IPS DF 4.7 (cell line): ENCODE measurements around the gene NR4A2.
"Not testable (repeated sequence)": the region's sequence is repeated elsewhere in the genome, so short reads cannot be mapped to it uniquely, and the experiment has no call there.

Experiments used
- DNase-seq: peaks from one replicate; pipeline ENCODE4 v3.0.0-alpha.2; 2013; ENCODE audit warnings: low spot score; ENCODE audit errors: extremely low read depth

NR4A2 gene

DNA sequence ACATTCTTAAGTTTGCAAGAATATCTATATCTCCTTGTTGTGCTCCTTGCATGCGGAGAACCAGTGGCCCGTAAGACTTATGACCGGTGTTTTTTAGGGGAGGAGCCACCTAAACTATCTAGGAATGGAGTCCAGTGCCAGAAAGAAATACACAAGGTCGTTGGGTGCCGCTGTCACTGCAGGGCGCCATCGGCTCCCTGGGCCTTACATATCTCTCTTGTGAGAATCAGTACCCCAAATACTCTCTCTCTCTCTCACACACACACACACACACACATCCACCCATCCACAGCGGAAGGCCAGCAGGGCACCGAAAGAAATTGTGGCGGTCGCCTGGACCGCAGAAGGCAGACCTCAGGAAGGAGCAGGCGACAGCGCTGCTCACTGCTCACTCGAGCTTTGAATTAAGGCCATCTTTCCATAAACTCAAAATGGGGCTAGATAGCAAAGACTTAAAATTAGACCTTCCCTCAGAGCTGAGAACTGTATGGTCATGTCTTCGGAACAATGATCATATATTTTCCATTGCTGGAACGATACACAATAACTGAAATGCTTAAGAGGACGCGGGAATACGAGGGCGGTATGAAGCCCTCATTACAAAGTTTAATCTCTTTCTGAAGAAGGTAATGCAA is 10.4 kb downstream of the NR4A2 start:
- no peak for DNase-seq

DNA sequence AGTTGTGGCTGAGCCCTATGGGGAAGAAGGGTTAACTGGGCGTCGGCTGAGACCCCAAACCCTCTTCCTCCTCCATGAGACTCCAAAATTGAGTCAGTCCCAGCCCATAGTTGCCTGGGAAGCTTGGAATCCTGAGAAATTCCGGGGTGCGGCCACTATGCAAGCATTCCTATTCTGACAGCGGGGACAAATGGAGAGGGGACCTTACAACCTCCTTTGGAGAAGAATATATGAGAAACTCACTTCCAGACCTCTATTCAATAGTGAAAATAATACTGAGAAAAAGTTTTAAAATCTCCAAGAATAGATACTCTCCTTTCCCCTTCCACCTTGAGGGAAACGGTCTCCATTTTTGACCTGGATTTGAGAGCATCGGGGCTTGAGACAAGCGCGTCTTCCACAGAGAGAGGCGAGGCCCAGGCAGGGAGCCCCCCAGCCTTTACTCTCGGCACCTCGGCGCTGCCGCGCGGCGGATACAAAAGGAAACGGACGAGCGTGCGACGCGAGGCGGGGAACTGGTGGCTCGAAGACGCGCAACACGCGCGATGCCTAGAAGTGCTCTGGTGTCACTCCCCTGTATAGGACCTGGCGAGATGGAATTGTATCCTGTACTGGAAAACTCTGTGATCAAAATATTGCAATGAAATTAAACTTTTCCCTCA is 11.1 kb downstream of the NR4A2 start:
- no peak for DNase-seq

DNA sequence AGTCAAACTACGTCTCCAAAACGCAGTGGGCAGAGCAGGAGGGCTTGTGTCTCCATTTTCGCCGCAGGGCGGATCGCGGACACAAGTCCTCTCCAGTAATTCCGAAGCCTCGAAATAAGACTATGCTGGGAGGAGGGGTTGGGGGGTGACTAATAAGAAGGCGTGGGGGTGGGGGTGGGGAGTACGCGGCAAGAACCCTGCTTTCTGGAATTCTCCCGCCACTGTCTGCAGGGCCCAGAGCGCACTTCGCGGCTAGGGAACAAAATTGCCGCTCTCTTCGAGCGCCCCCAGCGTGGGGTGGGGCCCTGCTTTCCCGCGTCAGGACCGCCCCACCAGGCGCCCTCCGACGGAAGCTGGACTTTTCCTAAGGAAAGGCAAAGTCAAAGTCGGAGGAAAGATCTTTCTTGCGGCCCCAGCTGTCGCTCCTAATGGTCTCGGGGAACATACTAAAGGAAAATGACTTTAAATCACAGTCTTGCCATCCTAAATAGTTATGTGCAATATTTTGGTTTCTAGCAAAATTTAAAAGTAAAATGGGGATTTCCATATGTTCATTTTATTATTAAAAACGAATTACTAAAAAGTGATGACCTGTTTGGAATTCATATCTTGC is 11.9 kb downstream of the NR4A2 start:
- no peak for DNase-seq

- DNase-seq, result no peak
These were observed 12.6 kb downstream of the NR4A2 start for GRCh38 chr2:156319811-156320485.

DNA sequence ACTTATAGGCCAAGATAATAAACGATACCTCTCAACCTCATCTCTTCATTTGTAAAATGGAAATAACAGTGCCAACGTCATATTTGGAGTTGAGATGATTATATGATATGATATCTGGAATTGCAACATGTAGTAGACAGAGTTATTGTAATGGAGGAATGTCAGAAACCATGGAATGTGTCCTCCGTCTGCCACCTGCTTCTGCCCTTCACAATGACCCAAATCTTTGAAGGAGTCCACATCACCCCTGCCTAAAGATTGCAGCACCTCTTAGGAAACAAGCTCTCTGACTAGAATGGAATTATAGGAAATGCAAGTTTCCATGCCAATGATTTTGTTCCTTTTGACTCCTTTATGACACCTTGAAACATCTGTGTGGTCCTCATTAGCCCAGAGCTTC is 14.9 kb downstream of the NR4A2 start:
- DNase-seq, result no peak

DNA sequence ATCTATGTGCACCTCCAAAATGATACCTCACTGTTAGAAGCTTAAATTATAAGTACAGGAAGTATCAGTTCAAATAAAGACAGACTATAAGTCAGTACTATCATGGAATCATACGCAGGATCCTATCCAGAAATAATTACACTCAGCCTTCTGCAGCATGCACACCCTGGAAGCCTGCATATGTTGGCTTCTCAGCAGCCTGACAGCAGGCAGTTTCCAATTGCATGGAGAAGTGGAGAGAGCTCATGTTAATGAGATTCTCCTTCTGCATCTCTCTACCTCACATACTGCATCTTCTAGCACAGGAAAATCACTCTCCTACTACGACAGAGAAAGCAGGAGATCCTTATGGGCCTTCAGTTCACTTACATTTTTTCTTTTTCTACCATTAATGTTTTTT is 20.5 kb downstream of the NR4A2 start:
- DNase-seq, result no peak

GRCh38 chr2:156310773-156311172 is 21.7 kb downstream of the NR4A2 start:
- no peak for DNase-seq

DNA sequence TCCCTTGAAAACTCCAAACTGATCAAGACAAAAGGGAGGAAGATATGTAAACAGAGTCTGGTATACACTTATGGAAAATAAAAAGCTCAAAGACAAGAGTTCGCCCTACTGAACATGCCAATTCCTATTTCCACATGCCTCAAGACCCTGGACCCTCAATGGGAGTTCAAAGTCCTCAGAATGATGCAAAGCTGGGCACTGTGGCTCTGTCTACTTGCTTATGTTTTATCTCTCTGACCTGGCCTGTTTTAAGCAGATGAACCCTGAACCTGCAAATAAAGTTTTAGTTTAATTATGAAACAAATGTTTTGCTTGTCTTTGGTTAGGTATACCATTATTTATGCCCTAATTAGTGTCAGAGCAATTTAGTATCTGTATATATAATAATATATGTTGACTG is 22.6 kb downstream of the NR4A2 start:
- DNase-seq, result no peak

GRCh38 chr2:156309167-156309566 is 23.4 kb downstream of the NR4A2 start:
- no peak for DNase-seq

DNA sequence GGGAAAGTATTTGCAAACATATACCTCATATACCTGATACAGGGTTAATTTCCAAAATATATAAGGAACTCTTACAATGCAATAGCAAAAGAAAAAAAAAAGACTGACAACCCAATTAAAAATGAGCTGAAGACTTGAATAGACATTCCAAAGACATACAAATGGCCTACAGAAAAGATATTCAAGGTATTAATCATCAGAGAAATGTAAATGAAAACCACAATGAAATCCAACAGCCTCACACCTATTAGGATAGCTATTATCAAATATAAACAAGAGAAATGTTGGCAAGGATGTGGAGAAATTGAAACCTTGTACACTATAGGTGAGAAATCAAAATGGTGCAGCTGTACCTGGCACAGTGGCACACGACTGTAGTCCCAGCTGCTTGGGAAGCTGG is 25.7 kb downstream of the NR4A2 start:
- DNase-seq, result no peak

GRCh38 chr2:156305121-156305520 is 27.4 kb downstream of the NR4A2 start:
- DNase-seq, result no peak

DNA sequence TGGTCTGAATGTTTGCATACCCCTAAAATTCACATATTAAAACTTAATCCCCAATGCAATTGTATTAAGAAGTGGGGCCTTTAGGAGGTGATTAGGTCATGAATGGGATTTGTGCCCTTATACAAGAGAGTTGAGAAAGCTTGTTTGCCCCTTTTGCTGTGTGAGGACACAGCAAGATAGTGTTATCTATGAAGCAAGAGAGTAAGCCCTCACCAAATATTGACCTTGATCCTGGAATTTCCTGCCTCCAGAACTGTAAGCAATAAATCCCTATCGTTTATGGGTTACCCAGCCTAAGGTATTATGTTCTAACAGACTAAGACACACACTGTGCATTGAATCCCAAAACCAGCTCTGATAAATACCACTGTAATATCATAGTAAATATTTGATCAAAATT is 32.2 kb downstream of the NR4A2 start:
- DNase-seq, result no peak

GRCh38 chr2:156294945-156295580 is 37.5 kb downstream of the NR4A2 start:
- DNase-seq, result no peak

DNA sequence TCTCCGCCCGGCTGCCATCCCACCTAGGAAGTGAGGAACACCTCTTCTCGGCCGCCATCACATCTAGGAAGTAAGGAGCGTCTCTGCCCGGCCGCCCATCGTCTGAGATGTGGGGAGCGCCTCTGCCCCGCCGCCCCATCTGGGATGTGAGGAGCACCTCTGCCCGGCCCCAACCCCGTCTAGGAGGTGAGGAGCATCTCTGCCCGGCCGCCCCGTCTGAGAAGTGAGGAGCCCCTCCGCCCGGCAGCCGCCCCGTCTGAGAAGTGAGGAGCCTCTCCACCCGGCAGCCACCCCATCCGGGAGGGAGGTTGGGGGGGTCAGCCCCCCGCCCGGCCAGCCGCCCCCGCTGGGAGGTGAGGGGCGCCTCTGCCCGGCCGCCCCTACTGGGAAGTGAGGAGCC is 39.1 kb downstream of the NR4A2 start:
- DNase-seq, result not testable (repeated sequence)

DNA sequence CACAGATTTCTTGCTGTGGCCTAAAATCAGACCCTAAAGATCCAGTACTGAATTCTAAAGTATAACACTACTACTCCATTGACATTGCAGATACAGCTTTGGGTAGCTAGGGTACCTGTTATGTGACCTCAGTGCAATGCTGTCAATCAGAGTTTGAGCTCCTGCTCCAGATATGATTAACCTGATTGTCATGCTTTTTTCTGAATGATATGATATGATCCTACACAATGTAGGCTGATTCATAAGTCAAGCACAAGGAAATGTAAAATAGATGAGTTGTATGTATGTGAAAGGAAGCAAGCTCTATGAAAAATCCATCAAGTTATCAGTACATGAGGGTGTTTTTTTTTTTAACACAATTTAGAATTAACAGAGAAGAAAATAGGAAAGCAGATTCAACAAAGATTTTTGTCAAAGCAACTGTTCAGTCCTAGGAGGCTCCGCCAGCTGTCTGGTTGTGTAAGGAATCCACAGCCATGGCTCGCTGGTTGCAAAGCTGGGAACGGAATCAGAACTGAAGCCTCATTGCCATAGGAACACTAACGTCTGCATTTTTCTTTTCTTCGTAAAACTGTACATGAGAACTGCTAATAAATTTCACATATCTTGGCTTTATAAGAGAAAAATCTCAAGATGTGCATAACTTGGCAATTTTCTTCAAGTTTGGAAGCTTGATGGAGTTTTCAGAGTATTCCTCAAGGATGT is 52.9 kb downstream of the NR4A2 start:
- DNase-seq, result no peak
